Right lobe of liver (tissue), 4 donors: ENCODE results near the gene RPEL1.

Experiments used
- POLR2A ChIP-seq: fragments of 450-650 bp; IDR thresholded peaks from one replicate; pipeline ENCODE4 v1.6.1; 2017; ENCODE audit warnings: antibody characterized with exemption, mild to moderate bottlenecking
- TF ChIP-seq, protein P1 (sequence below), 4 donors: fragments of 200-600 bp in 3 of 4; fragments of 450-650 bp in 1 of 4; IDR thresholded peaks; one replicate each; pipeline versions ENCODE4 v1.5.1 to v1.8.0; 2016 to 2022; ENCODE audit warnings: antibody characterized with exemption in 4 of 4, mild to moderate bottlenecking in 2 of 4
- donor health status: DM: no; HTN: no; CAD: no.
- donor health status: DM: no; HTN: no; CAD: no.
- donor health status: DM: no; HTN: yes; CAD: no.

DNA sequence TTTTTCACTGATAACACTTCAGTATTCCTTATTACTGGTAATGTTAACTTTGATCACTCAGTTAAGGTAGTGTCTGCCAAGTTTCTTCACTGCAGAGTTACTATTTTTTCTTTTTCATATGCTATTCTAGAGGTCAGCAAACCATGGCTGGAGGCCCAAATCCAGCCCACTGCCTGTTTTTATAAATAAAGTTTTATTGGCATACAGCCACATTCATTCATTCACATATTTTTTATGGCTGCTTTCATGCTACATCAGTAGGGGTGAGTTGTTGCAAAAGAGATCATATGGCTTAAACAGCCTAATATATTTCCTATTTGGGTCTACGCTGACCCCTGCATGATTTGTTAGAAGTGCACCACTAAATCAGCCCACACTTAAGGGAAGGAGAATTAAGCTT lies 10.9 kb downstream of the RPEL1 start:
- TF ChIP-seq, protein P1, sequence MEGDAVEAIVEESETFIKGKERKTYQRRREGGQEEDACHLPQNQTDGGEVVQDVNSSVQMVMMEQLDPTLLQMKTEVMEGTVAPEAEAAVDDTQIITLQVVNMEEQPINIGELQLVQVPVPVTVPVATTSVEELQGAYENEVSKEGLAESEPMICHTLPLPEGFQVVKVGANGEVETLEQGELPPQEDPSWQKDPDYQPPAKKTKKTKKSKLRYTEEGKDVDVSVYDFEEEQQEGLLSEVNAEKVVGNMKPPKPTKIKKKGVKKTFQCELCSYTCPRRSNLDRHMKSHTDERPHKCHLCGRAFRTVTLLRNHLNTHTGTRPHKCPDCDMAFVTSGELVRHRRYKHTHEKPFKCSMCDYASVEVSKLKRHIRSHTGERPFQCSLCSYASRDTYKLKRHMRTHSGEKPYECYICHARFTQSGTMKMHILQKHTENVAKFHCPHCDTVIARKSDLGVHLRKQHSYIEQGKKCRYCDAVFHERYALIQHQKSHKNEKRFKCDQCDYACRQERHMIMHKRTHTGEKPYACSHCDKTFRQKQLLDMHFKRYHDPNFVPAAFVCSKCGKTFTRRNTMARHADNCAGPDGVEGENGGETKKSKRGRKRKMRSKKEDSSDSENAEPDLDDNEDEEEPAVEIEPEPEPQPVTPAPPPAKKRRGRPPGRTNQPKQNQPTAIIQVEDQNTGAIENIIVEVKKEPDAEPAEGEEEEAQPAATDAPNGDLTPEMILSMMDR (IDR thresholded peaks at IDR 0.05), result no peak
- no peak for TF ChIP-seq POLR2A
